GOT3 (cell line): ENCODE data around the gene GBP1.
"Not testable (repeated sequence)": the region's sequence is repeated elsewhere in the genome, so short reads cannot be mapped to it uniquely, and the experiment has no call there.

Experiments
- DNase-seq: peaks from one replicate; lab custom pipeline; 2025; ENCODE audit warnings: mixed read lengths; lab: John Stamatoyannopoulos, UW

Gene GBP1

DNA sequence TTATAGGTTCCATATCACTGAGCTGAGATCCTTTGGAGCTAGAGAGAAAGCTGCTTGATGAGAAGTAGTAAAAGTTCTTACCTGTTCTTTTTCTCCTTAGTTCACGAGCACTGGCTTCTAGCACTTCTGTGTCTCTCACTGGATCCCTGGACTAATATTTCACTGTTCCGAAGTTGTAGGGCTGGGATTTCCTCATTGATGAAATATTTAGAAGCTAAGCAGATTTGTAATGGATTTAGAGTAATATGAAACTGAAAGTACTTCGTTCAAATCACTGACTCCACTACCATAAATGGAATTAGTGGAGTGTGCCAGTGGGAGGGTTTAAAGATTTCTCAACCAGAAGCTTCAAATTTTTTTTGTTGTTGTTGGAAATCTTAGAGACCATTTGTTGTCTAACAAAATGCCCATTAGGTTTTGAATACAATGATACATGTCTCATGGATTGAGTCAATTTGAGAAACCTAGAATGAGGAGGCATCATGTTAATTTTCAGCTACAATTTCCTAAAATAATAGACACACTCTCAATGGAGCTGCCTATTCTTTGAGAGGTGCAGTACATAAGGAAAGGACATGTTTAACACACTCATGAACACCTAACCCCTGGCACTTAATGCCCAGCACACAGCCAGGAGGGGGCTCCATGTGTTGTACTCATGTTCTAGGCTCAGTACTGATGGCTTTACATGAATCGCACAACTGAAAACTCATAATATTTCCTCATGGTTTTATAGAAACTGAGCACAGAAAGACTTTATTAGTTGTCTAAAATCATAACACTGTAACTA is at the start of gene GBP1:
Gene GBP1, minus strand, starts transcription at position 130 of the 790 bp plus-strand sequence. CDS start 1,974 bp downstream, outside the sequence.
- DNase-seq: no peak

- DNase-seq: no peak
These were observed 49.7 kb upstream of the GBP1 start for GRCh38 chr1:89114662-89115061.

GRCh38 chr1:89112871-89113613 is 48.0 kb upstream of the GBP1 start:
- no peak for DNase-seq

- no peak for DNase-seq
These were observed 39.7 kb upstream of the GBP1 start for GRCh38 chr1:89104687-89105086.

DNA sequence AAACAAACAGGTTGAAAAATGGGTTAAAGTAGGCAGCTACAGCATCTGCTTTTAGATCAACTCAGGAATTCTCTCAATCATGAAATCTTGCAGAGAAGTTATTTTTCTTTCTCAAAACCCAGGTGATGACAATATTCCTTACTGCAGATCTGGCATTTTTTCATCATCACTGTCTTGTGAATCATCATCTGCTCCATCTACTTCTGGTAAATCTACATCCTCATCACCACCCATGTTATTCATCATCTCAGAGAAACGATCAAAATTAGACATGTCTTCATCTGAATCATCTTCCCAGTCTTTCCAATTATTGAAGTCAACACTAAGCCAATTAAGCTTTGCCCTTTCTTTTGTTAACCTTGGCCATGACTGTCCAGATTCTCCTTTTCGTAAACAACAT is 39.1 kb upstream of the GBP1 start:
- no peak for DNase-seq

- no peak for DNase-seq
These were observed 37.0 kb upstream of the GBP1 start for GRCh38 chr1:89102021-89102420.

DNA sequence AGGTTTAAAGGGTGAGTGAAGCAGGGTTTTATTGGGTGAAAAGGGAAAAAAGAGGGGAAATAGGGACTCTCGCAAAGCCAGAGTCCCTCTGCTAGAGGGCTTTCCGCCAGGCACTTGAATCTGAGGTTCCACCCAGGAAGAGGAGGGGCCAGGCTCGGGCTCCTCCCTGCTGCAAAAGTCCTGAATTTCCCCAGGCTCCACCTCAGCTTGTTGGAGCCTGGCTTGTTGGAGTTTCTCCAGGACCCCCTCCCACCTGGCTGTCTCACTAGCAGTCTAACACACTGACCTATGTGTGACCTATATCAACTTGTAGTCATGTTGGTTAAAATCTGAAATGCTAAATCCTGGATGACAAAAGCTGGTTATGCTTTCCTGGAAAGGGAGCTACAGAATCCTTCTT is 35.4 kb upstream of the GBP1 start:
- no peak for DNase-seq

- no peak for DNase-seq
These were observed 33.8 kb upstream of the GBP1 start for GRCh38 chr1:89098857-89099256.

DNA sequence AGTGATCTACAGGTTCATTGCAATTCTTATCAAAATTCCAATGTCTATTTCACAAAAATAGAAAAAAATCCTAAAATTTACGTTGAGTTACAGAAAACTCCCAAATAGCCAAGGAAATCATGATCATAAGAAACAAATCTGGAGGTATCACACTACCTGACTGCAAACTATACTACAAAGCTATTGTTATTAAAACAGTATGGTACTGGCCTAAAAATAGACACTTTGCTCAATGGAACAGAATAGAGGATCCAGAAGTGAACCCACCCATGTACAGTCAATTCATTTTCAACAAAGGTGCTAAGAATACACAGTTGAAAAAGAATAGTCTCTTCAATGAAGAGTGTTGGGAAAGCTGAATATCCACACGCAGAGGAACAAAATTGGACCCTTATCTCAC is 30.7 kb upstream of the GBP1 start:
- DNase-seq: no peak

DNA sequence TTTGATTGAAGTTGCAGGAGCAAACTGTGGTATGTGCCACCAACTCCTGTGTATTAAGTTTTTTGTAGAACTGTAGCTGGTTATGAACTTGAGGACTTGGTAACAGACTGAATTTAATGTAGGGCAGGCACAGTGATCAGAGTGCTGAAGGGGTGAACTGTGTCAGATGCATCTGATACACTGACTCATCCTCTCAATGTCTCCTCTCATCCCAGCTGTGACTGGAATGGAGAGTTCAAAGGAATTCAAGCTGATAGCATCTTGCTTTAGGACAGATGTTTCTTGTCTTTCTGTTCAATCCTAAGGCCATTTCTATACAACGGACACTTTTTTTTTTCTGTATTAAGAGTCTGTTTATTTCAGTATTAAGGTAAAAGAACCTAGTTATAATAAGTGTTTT is 25.0 kb upstream of the GBP1 start:
- DNase-seq: no peak

- no peak for DNase-seq
These were observed 23.6 kb upstream of the GBP1 start for GRCh38 chr1:89088572-89088971.

- DNase-seq: no peak
These were observed 22.2 kb upstream of the GBP1 start for GRCh38 chr1:89087241-89087640.

GRCh38 chr1:89085781-89086180 is 20.8 kb upstream of the GBP1 start:
- DNase-seq: no peak

GRCh38 chr1:89081005-89081404 is 16.0 kb upstream of the GBP1 start:
- DNase-seq: no peak

DNA sequence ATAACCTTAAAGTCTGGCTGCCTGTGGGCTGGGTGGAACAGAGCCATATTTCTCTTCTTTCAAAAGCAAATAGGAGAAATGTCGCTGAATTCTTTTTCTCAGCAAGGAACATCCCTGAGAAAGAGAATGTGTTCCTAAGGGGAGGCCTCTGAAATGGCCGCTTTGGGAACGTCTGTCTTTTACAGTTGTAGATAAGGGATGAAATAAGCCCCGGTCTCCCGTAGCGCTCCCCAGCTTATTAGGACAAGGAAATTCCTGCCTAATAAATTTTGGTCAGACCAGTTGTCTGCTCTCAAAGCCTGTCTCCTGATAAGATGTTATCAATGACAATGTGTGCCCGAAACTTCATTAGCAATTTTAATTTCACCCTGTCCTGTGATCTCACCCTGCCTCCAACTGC is 15.1 kb upstream of the GBP1 start:
- not testable (repeated sequence) for DNase-seq

DNA sequence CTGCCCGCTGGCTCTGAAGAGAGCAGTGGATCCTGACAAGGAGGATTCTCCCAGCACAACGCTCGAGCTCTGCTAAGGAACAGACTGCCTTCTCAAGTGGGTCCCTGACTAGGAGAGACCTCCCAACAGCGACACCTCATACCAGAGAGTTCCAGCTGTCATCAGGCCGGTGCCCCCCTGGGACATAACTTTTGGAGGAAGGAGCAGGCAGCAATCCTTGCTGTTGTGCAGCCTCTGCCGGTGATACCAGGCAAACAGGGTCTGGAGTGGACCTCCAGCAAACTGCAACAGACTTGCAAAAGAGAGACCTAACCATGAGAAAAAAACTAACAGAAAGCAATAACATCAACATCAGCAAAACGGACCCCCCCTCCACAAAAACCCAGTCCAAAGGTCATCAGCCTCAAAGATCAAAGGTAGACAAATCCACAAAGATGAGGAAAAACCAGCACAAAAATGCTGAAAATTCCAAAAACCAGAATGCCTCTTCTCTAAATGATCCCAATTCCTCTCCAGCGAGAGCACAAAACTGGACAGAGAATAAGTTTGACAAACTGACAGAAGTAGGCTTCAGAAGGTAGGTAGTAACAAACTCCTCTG is 7.6 kb upstream of the GBP1 start:
- not testable (repeated sequence) for DNase-seq

- no peak for DNase-seq
These were observed 5.5 kb upstream of the GBP1 start for GRCh38 chr1:89070509-89070908.

DNA sequence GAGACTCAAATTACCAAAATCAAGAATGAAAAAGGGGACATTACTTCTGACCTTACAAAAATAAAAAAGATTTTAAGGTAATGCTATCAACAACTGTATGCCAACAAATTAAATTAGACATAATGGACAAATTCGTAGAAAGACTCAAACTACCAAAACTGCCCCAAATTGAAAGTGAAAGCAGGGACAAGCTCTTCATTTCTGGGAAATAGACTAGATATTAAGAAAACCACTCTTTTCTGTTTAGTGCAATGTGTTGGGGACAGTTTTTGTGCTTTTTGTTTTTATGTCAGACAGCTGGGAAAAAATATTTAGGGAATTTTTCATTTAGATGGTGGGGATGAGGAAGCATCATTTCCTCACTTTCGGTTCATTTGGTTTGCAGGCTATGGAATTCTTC is 4.9 kb upstream of the GBP1 start:
- no peak for DNase-seq

DNA sequence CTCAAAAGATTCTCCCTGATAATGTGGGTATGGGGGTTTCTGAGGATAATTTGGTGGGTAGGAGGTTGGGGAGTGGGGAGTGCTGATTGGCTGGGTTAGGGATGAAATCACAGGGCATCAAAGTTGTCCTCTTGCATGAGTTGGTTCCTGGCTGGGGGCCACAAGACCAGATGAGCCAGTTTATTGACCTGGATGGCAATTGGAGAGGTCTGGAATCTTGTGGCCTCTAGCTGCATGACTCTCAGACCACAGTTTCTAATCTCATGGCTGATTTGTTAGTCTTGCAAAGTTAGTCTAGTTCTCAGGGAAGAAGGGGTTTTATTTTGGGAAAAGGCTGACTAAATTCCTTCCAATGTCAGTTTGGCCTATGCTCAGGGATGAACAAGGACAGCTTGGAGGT is 3.3 kb upstream of the GBP1 start:
- no peak for DNase-seq

- no peak for DNase-seq
These were observed 376 bp downstream of the GBP1 start for GRCh38 chr1:89064632-89065031.

- DNase-seq: no peak
These were observed 1.9 kb downstream of the GBP1 start for GRCh38 chr1:89063094-89063493.

- DNase-seq: no peak
These were observed 4.9 kb downstream of the GBP1 start for GRCh38 chr1:89060091-89060490.

GRCh38 chr1:89051955-89052312 is 13.1 kb downstream of the GBP1 start:
- no peak for DNase-seq
